Suprapubic skin (tissue), 4 donors: ENCODE data around the gene COL5A1.

Experiments used
- CTCF ChIP-seq, 2 donors: fragments of 200-600 bp in 1 of 2; fragments of 450-650 bp in 1 of 2; sonication (generic) in 1 of 2; IDR thresholded peaks; one replicate each; pipeline ENCODE4 v1.5.1; 2016 to 2019; ENCODE audit warnings: antibody characterized with exemption in 2 of 2, mild to moderate bottlenecking in 1 of 2, moderate library complexity in 1 of 2
- EP300 ChIP-seq: sonication (generic); formaldehyde crosslinking; IDR thresholded peaks from one replicate; pipeline ENCODE4 v1.6.1; 2017; ENCODE audit warnings: antibody characterized with exemption
- POLR2A ChIP-seq, 2 donors: fragments of 450-650 bp; IDR thresholded peaks; one replicate each; pipeline ENCODE4 v1.6.1; 2017; ENCODE audit warnings: antibody characterized with exemption in 2 of 2, mild to moderate bottlenecking in 2 of 2, moderate library complexity in 2 of 2
- POLR2AphosphoS5 ChIP-seq, 3 donors: sonication (generic); formaldehyde crosslinking; IDR thresholded peaks; one replicate each; pipeline ENCODE4 v1.6.1; 2017; ENCODE audit warnings: antibody characterized with exemption in 3 of 3

- TF ChIP-seq EP300 (no peak), CTCF (IDR thresholded peaks at IDR 0.05) (no peak), POLR2A (IDR thresholded peaks at IDR 0.05) (no peak), POLR2AphosphoS5 (IDR thresholded peaks at IDR 0.05) (no peak)
These were observed 95.3 kb downstream of the COL5A1 start for GRCh38 chr9:134736791-134737497.
